ENCODE data around the gene ITPRIP. TPM values are rescaled to one million over a fixed set of nuclear protein-coding genes. Genes with fewer than 3 reads are reported as not detected.

Gene ITPRIP
- polyA plus RNA-seq, 1 donor, result 8.4 TPM

- DNase-seq, result no peak
Observed at GRCh38 chr10:104286939-104287338, 51.3 kb downstream of the ITPRIP start.

GRCh38 chr10:104284846-104285245, 53.4 kb downstream of the ITPRIP start:
- no peak for DNase-seq

GRCh38 chr10:104281694-104282093, 56.6 kb downstream of the ITPRIP start:
- DNase-seq, result no peak

- DNase-seq, result no peak
Observed at GRCh38 chr10:104279550-104280259, 58.6 kb downstream of the ITPRIP start.

GRCh38 chr10:104277785-104278184, 60.5 kb downstream of the ITPRIP start:
- DNase-seq, result no peak

GRCh38 chr10:104276192-104276591, 62.1 kb downstream of the ITPRIP start:
- DNase-seq, result no peak

- DNase-seq, result peak; percentile 51
Observed at GRCh38 chr10:104274762-104275721, 63.2 kb downstream of the ITPRIP start.

GRCh38 chr10:104273899-104274575, 64.2 kb downstream of the ITPRIP start:
- no peak for DNase-seq

- DNase-seq, result no peak
Observed at GRCh38 chr10:104273286-104273685, 65.0 kb downstream of the ITPRIP start.

- peak; percentile 97 for DNase-seq
Observed at GRCh38 chr10:104268713-104269645, 69.3 kb downstream of the ITPRIP start, which contains the start of gene GSTO2. Gene GSTO2 (plus strand): TSS chr10:104269184. CDS start chr10:104274916, 5,732 bp downstream.

- DNase-seq, result no peak
Observed at GRCh38 chr10:104268405-104268712, 69.9 kb downstream of the ITPRIP start.

- DNase-seq, result no peak
Observed at GRCh38 chr10:104267721-104268404, 70.4 kb downstream of the ITPRIP start.

GRCh38 chr10:104264783-104265182, 73.5 kb downstream of the ITPRIP start:
- DNase-seq, result no peak

GRCh38 chr10:104262055-104262454, 76.2 kb downstream of the ITPRIP start:
- DNase-seq, result no peak

- no peak for DNase-seq
Observed at GRCh38 chr10:104260775-104261115, 77.5 kb downstream of the ITPRIP start.

- no peak for DNase-seq
Observed at GRCh38 chr10:104259999-104260774, 78.1 kb downstream of the ITPRIP start.
